Glomerular visceral epithelial cell (primary cell): Measurements from ENCODE around the gene PPP1R26.
"Not testable (repeated sequence)": the region's sequence is repeated elsewhere in the genome, so short reads cannot be mapped to it uniquely, and the experiment has no call there.

ENCODE experiments used
- DNase-seq: peaks from one replicate; pipeline ENCODE4 v3.0.0-alpha.2; 2016; ENCODE audit errors: extremely low spot score

PPP1R26 gene, protein sequence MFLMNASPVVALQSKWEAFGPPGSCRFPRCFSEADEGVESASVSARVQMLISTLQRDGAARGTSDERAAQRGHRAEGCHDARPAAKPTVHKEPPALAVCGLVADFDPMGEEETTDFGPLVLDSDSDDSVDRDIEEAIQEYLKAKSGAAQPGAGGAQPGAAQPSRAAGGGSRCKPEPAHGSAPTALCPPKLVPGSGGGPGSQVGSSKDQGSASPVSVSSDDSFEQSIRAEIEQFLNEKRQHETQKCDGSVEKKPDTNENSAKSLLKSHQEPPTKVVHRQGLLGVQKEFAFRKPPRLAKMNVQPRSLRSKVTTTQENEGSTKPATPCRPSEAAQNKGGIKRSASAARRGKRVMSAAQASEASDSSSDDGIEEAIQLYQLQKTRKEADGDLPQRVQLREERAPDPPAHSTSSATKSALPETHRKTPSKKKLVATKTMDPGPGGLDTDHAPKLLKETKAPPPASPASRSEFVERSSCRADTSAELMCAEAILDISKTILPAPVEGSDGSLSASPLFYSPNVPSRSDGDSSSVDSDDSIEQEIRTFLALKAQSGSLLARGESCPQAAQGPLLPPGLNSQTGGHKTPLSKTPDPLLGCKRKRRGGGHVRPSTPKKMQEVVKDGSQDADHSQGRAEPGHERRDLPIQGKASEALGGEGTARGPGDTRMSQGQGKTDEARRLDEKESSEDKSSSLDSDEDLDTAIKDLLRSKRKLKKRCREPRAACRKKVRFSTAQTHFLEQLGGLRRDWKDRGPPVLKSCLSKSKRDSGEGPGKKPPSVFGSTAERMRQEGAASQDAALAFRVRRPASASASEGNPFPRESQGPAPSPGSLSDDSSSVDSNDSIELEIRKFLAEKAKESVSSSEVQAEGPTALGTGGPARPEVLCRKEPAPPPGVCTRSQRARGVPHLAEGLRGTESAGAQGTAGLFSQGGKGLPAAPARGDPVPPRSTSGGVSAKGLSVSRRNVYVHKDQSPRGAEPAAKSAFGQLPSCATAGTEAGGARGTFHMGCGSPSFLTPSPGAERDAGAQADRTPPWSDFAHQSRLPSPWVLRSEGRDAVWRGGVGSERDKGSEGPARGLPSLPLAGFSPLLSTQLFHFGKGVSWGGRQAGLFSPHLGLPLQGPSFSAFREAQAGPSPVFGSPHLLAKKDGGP (N-terminal part only)

DNA sequence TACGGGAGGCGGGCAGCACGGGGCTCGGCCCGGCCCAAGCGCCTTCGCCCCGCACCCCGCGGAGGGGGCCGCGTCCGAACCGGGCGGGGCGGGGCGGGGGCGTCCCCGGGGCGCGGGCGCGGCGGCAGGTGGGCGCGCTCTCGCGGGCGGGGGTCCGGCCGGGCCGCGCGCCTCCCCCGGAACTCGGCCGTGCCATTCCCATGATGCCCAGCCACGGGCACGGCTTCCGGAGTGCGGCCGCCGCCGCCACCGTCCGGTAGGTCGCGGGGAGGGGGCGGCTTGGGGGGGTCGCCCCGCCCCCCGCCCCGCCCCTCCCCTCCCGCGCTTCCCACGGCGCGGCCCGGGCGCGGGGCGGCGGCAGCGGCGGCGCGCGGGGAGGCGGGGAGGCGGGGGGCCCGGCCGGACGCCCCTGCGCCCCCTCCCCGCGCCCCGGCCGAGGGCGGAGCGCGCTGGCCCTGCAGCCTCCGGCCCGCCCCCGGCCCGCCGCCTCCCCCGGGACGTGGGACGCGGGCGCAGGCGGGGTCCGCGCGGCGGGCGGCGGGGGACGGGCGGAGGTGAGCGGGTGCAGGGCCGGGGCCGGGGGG, at the start of gene PPP1R26:
Gene PPP1R26, plus strand, starts transcription at position 314 of the 584 bp plus-strand sequence. CDS start 4,729 bp downstream, outside the sequence.
- DNase-seq: peak; percentile 46

DNA sequence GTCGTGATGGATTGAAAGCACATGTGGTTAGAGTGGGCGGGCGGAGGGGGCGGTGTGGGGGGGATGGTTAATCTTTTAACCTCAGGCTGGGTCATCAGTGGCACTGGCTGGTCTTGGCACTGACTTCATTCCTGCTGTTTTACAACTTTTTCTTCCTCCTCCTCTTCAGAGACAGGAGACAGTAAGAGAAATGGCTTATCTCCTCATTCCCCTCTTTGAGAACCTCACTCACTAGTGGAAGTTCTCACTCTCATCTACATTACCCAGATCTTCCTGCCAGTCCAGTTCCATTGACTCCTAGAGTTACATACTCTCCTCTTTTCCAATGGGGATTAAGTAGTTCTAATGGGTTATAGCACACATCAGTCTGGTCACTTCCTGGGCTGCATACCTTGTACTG, 42.3 kb upstream of the PPP1R26 start:
- DNase-seq: no peak

DNA sequence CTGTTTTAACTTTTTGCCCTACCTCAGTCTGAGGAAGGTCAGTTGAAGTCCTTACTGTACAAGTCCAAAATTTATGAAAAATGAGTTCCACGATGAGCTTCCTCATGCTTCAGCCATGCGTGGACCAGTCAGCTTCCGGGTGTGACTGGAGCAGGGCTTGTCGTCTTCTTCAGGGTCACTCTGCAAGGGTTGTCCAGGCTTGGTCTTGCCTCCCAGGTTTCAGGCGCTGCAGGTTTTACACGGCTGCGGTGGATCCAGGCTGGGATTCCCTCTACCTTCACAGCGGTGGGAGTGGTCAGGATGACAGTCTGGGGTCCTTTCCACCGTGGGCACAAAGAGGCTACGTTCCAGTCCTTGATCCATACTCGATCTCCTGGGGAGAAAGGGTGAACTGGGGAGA, 41.9 kb upstream of the PPP1R26 start:
- not testable (repeated sequence) for DNase-seq

DNA sequence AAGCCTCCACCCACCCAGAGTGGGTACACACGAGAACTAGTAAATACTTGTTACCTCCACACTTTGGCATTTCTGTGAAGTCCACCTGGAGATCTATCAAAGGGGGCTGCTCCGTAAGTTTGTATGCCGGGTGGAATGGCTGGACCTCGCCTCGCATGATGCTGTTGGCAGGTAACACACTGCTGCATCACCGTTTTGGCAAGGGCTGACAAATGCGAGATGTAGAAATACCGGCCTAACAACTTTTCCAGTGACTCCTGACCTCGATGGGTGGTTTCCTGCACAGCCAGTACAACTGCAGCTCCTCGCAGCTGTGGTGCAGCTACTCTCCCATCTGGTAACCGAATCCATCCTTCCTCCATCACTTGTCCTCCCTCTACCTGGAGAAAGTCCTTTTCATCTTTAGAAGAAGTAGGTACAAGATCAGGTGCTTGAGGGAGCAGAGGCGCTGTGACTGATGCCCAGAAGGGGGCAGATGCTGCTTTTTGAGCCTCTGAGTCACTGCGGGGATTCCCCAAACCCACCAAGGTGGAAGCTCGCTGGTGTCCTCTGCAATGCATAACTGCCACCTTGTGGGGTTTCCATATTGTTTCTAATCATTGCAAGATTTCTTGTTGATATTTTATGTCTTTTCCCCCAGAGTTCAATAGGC, 40.9 kb upstream of the PPP1R26 start:
- DNase-seq: peak; percentile 26

DNA sequence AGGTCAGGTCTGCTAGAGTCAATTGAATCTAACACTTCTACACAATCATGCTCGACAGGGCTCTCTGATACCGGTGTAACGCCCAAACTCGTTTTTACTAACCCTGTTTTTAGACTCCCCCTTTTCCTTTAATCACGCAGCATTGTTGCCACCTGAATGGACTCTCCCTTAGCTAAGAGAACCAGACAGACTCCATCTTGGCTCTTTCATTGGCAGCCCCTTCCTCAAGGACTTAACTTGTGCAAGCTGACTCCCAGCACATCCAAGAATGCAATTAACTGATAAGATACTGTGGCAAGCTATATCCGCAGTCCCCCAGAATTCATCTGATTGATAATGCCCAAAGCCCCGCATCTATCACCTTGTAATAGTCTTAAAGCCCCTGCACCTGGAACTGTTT, 40.1 kb upstream of the PPP1R26 start:
- DNase-seq: not testable (repeated sequence)

DNA sequence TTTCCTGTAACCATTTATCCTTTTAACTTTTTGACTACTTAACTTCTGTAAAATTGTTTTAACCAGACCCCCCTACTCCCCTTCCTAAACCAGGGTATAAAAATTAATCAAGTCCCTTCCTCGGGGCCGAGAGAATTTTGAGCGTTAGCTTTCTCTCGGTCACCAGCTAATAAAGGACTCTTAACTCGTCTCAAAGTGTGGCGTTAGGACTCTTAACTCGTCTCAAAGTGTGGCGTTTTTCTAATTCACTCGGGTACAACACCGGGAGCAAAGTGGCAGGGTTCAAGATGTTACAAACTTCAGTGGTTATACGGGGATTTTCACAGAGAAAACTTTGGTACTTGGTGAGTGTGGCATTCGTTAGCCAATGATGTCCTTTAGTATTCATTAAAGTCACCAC, 39.7 kb upstream of the PPP1R26 start:
- DNase-seq: no peak

DNA sequence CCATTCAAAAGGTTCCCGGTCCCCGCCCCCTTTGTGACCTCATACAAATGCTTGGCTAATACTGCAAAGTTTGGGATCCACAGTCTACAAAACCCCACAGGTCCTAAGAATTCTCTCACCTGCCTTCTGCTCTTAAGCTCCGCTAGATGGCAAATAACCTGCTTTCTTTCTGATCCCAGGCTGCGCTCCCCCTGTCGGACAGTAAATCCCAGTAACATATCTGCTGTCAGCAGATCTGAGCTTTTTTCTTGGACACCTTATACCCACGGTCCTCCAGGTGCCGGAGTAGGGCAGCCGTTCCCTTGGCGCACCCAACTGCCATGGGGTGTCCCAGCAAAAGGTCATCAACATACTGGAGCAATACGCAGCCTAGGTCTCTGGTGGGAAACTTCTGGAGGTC, 39.0 kb upstream of the PPP1R26 start:
- DNase-seq: no peak

DNA sequence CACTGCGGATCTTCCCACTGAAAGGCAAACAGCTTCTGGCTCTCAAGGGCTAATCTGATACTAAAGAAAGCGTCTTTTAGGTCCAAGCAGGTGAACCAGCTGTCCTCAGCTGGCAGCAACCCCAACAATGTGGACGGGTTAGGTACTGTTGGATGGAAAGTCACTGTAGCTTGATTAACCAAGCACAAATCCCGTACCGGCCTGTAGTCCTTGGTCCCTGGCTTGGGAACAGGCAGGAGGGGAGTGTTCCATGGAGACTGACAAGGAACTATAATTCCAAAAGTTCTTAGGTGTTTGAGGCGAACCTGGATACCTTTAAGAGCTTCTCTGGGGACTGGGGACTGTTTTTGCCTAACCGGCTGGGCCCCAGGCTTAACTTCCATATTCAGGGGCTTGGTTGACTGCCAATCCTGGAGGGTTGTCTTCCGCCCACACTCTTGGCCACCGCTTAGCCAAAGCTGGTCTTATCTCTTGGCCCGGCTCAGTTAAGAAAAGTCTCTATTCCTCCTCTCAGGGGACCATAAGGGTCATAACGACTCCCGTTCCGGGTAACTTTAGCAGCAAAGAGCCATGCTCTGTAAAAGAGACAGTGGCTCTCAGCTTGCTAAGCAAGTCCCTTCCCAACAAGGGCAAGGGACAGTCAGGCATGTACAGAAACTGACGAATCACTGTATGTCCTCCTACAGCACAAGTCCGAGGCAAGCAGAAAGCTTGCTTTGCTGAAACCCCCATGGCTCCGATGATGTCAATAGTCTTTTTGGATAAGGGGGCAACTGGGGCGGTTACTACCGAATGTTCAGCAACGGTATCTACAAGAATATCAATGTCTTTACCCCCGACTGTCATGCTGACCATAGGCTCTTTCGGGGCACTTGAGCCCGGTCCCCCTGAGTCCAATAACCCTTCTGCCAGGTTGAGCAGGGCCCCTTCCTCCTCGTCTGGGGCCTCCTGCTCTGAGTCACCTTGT, 38.2 kb upstream of the PPP1R26 start:
- DNase-seq: not testable (repeated sequence)

DNA sequence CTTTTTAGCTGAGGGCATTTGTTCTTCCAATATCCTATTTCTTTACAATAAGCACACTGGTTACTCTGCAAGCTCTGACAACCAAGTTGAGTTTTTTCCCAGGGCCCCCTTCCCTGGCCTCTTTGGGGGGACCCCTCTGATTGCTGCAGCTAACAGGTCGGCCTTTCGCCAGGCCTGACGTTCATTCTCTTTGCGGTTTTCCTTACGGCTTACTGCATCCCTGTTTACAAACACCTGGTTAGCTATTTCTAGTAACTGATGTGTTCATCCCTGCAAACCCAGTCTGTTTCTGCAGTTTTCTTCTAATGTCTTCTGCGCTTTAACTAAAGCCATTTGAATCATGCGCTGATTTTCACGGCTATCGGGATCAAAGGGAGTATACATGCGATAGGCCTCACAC, 37.5 kb upstream of the PPP1R26 start:
- no peak for DNase-seq

DNA sequence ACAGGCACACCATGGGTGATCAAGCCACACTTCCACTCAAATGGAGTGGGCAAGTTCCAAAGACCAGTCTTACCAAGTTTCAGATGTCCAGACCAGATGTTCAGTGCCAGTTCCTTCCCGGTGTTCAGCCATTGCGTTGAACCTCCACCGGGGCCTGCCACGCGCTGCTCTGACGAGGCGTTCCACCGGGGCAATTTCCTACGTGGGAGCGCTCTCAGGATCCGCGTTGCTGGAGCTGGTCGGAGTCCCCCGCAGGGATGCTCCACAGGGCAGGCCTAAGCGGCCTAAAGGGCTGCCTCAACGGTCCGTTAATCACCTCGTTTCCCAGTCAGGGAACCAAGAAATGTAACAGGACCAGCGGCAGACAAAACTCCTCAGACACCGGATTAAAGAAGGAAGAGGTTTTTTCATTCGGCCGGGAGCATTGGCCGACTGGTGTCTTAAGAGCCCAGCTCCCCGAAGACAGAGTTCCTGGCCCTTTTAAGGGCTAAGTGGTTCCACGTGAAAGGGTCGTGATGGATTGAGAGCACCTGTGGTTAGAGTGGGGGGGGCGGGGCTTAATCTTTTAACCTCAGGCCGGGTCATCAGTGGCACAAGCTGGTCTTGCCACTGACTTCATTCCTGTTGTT, 35.7 kb upstream of the PPP1R26 start:
- DNase-seq: peak; percentile 22

DNA sequence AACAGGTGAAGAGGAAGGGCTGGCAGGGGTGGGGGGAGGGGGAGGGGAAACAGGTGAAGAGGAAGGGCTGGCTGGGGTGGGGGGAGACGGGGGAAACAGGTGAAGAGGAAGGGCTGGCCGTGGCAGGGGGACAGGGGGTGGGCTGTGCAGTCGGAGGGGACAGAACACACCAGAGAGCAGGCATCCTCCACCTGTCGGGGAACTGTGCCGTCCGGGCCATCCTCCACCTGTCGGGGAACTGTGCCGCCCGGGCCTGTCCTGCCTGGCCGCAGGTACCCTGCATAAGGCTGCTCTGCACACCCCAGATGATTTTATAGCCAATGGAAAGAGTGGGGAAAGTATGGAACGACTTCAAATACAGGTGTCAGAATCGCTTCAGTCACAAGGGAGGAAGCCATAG, 32.5 kb upstream of the PPP1R26 start:
- DNase-seq: no peak

DNA sequence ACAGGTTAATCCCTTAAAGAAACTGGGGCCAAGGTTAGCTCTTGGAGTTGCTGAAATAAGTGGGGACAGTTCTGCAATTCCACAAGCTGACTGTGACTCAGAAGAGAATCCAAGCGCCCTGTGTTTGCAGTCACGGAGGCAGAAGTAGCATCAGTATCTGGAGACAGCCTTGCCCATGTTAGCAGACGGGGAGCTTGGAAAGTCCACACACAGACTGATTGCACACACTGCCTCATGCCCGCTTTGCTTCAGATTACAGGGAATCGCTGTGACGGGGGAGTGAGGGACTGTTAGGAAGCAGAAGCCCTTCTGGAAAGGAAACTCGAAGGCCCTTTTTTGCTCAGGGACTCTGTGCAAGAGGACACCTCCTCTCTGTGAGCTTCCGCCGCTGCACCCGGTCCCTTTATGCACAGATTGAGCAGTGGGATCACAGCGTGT, 30.9 kb upstream of the PPP1R26 start:
- no peak for DNase-seq

DNA sequence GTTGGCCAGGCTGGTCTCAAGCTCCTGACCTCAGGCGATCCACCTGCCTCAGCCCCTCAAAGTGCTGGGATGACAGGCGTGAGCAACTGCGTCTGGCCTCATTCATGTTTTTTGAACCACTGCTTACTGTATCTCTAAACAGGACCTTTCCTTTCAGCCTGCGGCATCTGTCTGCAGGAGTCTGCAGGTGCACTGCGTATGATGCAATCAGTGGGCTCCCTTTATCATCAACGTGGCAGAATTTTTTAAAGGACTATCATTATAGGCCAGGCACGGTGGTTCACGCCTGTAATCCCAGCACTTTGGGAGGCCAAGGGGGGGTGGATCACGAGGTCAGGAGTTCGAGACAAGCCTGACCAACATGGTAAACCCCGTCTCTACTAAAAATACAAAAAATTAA, 30.1 kb upstream of the PPP1R26 start:
- not testable (repeated sequence) for DNase-seq

DNA sequence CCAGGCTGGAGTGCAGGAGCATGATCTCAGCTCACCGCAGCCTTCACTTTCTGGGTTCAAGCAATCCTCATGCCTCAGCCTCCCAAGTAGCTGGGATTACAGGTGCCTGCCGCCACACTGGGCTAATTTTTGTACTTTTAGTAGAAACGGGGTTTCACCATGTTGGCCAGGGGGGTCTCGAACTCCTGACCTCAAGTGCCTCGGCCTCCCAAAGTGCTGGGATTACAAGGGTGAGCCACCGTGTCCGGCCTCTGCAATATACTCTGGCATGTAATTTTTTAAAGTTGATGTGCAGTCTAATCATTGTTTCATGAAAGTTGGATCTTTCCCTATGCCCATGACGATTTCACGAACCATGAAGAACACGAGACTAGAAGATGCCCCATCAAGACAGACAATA, 28.6 kb upstream of the PPP1R26 start:
- no peak for DNase-seq

DNA sequence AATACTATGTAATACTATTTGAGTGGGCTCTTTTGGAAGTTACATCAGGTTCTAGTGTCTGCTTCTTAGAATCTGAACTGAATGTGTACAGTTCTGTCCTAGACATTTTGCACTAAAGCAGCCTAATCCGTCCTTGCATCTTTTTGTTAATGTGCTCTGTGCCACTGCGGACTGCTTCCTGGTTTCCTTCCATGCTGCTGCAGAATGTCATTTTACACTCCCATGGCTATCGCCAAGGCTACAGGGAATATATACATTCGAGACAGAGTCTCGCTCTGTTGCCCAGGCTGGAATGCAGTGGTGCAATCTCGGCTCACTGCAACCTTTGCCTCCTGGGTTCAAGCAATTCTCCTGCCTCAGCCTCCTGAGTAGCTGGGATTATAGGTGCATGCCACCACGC, 27.7 kb upstream of the PPP1R26 start:
- DNase-seq: not testable (repeated sequence)

DNA sequence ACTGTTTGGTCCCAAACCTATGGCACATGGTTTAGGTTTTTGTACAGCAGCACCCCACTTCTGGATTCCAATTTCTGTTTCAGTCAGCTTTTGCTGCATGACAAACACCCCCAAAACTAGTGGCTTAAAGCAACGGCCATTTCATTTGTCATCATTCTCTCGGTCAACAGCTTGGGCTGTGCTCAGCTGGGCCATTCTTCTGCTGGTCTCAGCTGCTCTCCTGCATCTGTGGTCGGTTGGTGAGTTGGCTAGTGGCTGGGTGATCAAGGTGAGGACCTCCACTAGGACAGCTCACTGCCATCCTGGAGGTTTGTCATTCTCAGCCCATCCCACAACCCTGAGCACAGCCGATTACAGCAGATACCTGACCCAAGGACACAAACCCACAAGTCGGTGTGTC, 24.8 kb upstream of the PPP1R26 start:
- DNase-seq: no peak

DNA sequence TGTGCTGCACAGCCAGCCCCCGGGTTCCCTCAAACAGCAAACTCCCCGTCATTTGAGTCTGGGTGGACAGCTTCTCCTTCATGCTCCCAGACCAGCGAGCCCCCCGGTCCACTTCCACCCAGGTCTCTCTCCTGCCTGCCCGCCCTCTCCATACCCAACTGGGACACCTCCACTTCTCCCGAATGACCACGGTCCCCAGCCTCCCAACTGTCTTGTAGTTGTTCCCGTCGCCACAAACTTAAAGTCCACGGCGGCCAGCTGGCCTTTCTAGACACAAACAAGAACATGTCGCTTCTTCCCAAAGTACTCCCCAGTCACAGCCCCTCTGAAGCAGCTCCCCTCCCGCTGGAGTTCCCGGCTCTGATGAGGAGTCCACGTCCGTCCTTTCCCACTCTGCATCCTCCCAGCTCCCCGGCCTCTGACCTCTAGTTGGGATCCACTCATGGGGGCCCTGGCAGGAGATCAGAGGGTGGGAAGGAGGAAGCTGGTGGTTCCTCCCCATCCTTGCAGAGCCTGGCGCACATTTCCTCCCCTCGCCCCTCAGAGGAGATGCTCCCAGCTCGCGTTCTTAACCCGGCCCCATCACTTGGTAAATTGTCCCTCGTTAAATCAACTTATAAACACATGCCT, 24.1 kb upstream of the PPP1R26 start:
- no peak for DNase-seq

DNA sequence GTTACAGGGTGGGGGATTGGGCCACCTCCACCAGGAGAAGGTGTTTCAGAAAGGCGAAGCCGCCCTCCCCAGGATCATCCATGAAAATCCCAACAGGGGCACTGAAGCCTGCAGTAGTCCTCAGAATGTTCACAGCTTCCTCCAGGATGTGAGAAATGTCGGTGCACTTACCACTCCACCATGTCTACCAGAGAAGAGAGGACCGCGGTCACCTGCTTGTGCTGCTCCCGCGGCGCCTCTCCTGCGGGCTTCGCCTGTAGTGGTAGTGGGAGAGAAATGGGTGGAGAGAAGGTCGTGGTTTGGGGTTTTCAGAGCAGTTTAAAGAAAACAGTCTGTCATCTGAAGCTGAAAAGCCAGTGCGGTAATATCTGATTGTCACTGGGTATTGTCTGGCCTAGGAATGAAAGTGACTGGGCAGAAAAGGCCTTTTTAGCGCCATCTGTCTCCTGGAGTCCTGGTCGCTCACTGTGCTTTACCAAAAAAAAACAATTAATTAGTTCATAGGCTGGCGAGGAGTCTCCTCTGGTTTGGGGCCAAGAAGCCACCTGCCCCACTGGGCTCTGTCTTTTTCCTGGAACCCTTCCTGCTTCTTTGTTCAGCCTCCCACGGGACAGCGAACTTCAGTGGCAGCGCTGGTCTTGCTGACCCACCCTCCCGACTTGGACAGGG, 23.0 kb upstream of the PPP1R26 start:
- no peak for DNase-seq

DNA sequence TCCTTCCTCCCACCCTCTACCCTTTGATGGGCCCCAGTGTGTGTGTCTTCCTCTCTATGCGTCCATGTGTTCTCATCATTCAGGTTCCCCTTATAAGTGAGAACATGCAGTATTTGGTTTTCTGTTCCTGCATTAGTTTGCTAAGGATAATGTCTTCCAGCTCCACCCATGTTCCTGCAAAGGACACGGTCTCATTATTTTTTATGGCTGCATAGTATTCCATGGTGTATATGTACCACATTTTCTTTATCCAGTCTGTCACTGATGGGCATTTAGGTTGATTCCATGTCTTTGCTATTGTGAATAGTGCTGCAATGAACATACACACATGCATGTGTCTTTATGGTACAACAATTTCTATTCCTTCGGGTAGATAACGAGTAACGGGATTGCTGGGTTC, 21.1 kb upstream of the PPP1R26 start:
- DNase-seq: not testable (repeated sequence)
